Adrenal gland (tissue), 12 donors: Measurements from ENCODE around the gene RIC8B. TPM values are rescaled to one million over a fixed set of nuclear protein-coding genes. Genes with fewer than 3 reads are reported as not detected.

Experiments used
- DNase-seq, 7 donors: peaks; one replicate each; pipeline ENCODE4 v3.0.0-alpha.2; 2019 to 2020
- H3K27ac ChIP-seq, 5 donors: fragments of 200-600 bp; sonication (generic) in 4 of 5; 1 replicate in 3 of 5; 2 replicates in 2 of 5; pipeline versions ENCODE4 v1.5.1 to v1.8.0; 2016 to 2020; ENCODE audit warnings: mild to moderate bottlenecking in 1 of 5
- H3K27me3 ChIP-seq: fragments of 200-600 bp; 2 replicates; pipeline ENCODE4 v1.8.0; 2021
- H3K36me3 ChIP-seq, 2 donors: fragments of 200-600 bp; replicated peaks in 1 of 2; 1 replicate in 1 of 2; 2 replicates in 1 of 2; pipeline versions ENCODE4 v1.5.1 to v1.8.0; 2018 to 2022
- H3K4me1 ChIP-seq, 2 donors: fragments of 200-600 bp; replicated peaks in 1 of 2; 1 replicate in 1 of 2; 2 replicates in 1 of 2; pipeline versions ENCODE4 v1.5.1 to v1.8.0; 2018 to 2021
- H3K4me3 ChIP-seq, 4 donors: fragments of 200-600 bp; sonication (generic) in 3 of 4; one replicate each; pipeline ENCODE4 v1.5.1; 2016 to 2018
- H3K9me3 ChIP-seq, 3 donors: fragments of 200-600 bp; sonication (generic) in 1 of 3; replicated peaks in 1 of 3; 1 replicate in 2 of 3; 2 replicates in 1 of 3; pipeline versions ENCODE4 v1.5.1 to v1.8.0; 2016 to 2021
- CTCF ChIP-seq, 6 experiments: fragments of 450-650 bp in 4 of 6; fragments of 200-600 bp in 2 of 6; sonication (generic) in 1 of 6; IDR thresholded peaks; 1 replicate in 5 of 6; 2 replicates in 1 of 6; pipeline versions ENCODE4 v1.5.1 to v1.8.0; 2016 to 2021; ENCODE audit warnings: antibody characterized with exemption in 6 of 6, mild to moderate bottlenecking in 2 of 6, moderate library complexity in 1 of 6
- POLR2A ChIP-seq, 2 donors: fragments of 450-650 bp; IDR thresholded peaks; one replicate each; pipeline ENCODE4 v1.6.1; 2017; ENCODE audit warnings: antibody characterized with exemption in 2 of 2, mild to moderate bottlenecking in 2 of 2, moderate library complexity in 1 of 2
- WGBS, 4 donors: extraction: QIAGEN DNeasy Blood & Tissue Kit in 2 of 4; methylation state at CpG; one replicate each; pipeline versions ENCODE4 v1.1.5 to v1.1.7; 2013 to 2017; 5-methylcytosine and 5-hydroxymethylcytosine counted together
- intact Hi-C, 2 donors: fragments of 100-400 bp; cut with DNase I; formaldehyde crosslinking; loops; one replicate each; pipeline versions ENCODE4 v1.14.1 to v1.15.0; 2022 to 2023
- polyA plus RNA-seq, 3 donors: library from polyadenylated mRNA; stranded (reverse); fragments of 200-250 nt in 2 of 3; fragments of 350-450 nt in 1 of 3; fragmentation: Illumina TruSeq in 1 of 3; extraction: RNeasy Lipid Tissue Mini Kit (QIAGEN cat#74804) in 1 of 3; gene quantifications; one replicate each; pipeline ENCODE4 v1.2.3, GENCODE V29; 2013 to 2014
- total RNA-seq, 9 donors: library from RNA; depleted of rRNA in 4 of 9; stranded (reverse); fragments of >200 nt in 4 of 9; fragments of 120-200 nt in 1 of 9; fragmentation: NEBNext Ultra II Directional in 1 of 9; extraction: Animal tissue kit (Norgen Biotek cat#: 25700) in 1 of 9; gene quantifications; one replicate each; pipeline versions ENCODE4 v1.1.0 to v1.2.4, GENCODE V29; 2013 to 2023
- donor health status: healthy with polysubstance abuse.
- donor health status: Bipolar disorder and iron deficiency.
- donor health status: DM: yes; HTN: yes; CAD: no.
- donor health status: DM: no; HTN: no; CAD: no.
- donor health status: DM: no; HTN: no; CAD: no.
- donor health status: DM: yes; HTN: yes; CAD: no.

Gene RIC8B
- total and polyA plus RNA-seq, 12 donors: 5.1 to 29.3 (median 14.5) TPM

DNA sequence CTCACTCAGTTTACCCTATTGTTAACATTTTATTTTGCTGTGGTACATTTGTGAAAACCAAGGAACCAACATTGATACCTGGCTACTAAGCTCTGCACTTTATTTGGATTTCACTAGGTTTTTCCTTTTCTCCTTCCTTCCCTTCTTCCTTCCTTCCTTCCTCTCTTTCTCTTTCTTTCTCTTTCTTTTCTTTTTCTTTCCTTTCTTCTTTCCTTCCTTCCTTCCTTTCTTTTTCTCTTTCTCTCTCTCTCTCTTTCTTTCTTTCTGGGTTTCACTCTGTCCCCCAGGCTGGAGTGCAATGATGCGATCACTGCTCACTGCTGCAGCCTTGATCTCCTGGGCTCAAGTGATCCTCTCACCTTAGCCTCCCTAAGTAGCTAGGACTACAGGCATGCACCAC, 152.2 kb downstream of the RIC8B start:
- no peaks in the 10 kb centered on the region for H3K4me1 ChIP-seq
- no peak overlapping the region for H3K4me3 ChIP-seq
- DNase-seq: no peak
- H3K27ac ChIP-seq: no peak overlapping the region
- intact Hi-C loops: loop anchor here (10.0 kb wide), 2 partner anchors 242 to 542 kb away; no protein-coding TSS in a partner anchor
- H3K36me3 ChIP-seq: no peaks in the 10 kb centered on the region
- no peak for TF ChIP-seq POLR2A (IDR thresholded peaks at IDR 0.05)
- no peak for TF ChIP-seq CTCF (IDR thresholded peaks at IDR 0.05)
- WGBS, 4 donors: 90 to 100% (median 95%) methylated on average over 1 of the region's 1 CpG
- H3K9me3 ChIP-seq: no peaks in the 10 kb centered on the region
- no peaks in the 10 kb centered on the region for H3K27me3 ChIP-seq

- WGBS, 4 donors: 77 to 97% (median 83%) methylated on average over 3 of the region's 3 CpGs
- no peak for TF ChIP-seq POLR2A (IDR thresholded peaks at IDR 0.05)
- no peaks in the 10 kb centered on the region for H3K4me1 ChIP-seq
- H3K4me3 ChIP-seq: no peak overlapping the region
- no peak overlapping the region for H3K27ac ChIP-seq
- H3K27me3 ChIP-seq: no peaks in the 10 kb centered on the region
- intact Hi-C loops: no loop called here
- DNase-seq: no peak
- no peaks in the 10 kb centered on the region for H3K36me3 ChIP-seq
- H3K9me3 ChIP-seq: no peaks in the 10 kb centered on the region
Observed at GRCh38 chr12:106934277-106934676, 159.8 kb downstream of the RIC8B start.

Other genes with a start within 250 kb of the RIC8B start
- gene RFX4, start 191.7 kb upstream of the RIC8B start, total RNA-seq: not detected
- under 1 TPM in 1 of 3 donors, not detected in 2; 0.08 TPM for gene RFX4, start 191.7 kb upstream of the RIC8B start, polyA plus RNA-seq
- gene TMEM263, start 181.2 kb downstream of the RIC8B start, total RNA-seq: 10 to 100 TPM; 32.1 to 64.7 (median 45.6) TPM
- gene TMEM263, start 181.2 kb downstream of the RIC8B start, polyA plus RNA-seq: 10 to 100 TPM; 12.1 to 59.7 (median 27.0) TPM
- gene MTERF2, start 212.5 kb downstream of the RIC8B start, total RNA-seq: 10 to 100 TPM; 10.2 to 55.1 (median 27.7) TPM
- gene MTERF2, start 212.5 kb downstream of the RIC8B start, polyA plus RNA-seq: 10 to 100 TPM; 27.8 to 85.0 (median 38.3) TPM